Dedifferentiated amniotic fluid mesenchymal stem cell (primary cell): ENCODE data around the gene UMODL1.

Experiments
- DNase-seq: peaks from one replicate; pipeline ENCODE4 v3.0.0-alpha.2; 2016; ENCODE audit errors: extremely low spot score

Gene UMODL1

GRCh38 chr21:42096566-42096965 lies 25.4 kb downstream of the UMODL1 start:
- no peak for DNase-seq

DNA sequence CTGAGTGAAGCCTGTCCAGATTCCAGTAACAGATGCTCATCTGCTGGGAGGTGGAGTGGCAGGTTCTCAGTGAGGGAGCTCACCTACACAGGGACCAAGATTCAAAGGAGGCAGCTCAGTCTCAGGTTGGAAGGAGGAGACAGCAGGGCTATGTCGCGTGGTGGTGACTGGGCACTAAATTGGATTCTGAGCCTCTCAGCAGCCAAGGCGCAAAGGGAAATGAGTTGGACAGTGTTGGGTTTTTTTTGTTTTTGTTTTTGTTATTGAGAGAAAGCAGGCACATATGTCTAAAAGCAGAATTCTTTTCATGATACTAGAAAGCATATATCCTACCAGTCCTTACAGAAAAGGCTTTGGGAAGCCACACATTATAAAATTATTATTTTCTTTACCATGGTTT lies 26.2 kb downstream of the UMODL1 start:
- no peak for DNase-seq

DNA sequence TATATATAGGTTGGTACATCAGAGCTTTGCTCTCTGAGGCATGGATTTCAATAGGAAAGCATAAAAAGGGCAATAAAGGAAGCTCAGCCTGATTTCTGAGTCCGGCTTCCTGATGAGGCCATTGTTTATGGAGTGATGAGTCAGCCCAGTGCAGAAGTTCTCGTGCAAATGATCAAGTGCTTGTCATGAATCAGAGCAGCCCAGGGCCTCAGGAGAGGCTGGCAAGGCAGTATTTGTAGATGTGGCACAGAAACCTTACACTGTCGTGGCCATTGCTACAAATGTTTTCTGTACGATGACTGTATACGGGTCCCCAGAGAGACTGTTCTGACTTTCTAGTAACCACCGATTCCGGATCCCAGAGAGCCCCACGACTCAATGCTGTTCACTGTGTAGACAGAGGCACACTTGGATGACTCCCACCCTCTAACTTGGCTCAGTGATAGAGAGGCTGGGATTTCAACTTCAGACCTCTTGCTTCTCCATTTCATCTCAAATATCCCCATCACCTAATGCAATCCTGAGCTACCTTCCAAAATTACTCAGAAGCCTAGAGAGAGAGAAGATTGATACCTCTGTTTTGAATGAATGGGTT lies 26.8 kb downstream of the UMODL1 start:
- peak; percentile 98 for DNase-seq

DNA sequence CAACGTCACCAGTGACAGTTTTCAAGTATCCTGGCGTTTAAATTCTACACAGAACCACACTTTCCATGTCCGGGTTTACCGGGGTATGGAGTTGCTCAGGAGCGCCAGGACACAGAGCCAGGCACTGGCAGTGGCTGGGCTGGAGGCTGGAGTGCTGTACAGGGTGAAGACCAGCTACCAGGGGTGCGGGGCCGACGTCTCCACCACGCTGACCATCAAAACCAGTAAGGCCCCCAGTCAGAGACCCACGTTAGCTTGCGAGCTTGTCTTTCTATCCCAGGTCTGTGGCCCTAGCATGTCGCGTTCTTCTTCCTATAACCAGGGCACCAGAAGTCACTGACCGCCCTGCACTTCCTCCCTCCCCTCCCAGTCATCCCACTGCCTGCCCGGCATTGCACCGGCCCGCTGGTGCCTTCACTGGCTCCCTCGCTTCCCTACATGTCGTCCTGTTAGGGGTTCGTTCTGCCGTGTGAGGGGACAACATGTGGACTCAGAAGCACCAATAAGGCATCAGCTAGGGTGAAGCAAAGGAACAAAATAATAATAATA lies 27.9 kb downstream of the UMODL1 start:
- DNase-seq: no peak

DNA sequence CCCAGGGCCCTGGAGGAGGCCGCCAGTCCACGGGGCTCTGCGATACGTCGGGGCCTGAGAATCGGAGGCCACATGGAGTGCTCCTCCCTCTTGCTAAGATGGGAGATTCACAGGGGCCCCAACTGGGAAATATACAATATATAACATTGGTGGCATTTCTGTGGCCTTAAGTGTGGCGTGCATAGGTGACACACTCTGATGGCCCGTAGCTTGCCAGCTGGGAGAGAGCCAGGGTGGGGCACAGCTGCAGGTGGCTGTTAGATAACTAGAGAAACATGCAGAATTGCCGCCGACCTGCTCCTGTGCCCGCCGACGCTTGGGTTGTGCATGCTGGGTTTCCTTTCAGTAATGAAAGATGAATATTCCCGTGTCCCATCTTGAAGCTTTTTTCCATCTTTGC lies 30.1 kb downstream of the UMODL1 start:
- DNase-seq: no peak

- DNase-seq: no peak
These were observed 31.0 kb downstream of the UMODL1 start for GRCh38 chr21:42102076-42102475.

- DNase-seq: no peak
These were observed 31.4 kb downstream of the UMODL1 start for GRCh38 chr21:42102526-42102925.

DNA sequence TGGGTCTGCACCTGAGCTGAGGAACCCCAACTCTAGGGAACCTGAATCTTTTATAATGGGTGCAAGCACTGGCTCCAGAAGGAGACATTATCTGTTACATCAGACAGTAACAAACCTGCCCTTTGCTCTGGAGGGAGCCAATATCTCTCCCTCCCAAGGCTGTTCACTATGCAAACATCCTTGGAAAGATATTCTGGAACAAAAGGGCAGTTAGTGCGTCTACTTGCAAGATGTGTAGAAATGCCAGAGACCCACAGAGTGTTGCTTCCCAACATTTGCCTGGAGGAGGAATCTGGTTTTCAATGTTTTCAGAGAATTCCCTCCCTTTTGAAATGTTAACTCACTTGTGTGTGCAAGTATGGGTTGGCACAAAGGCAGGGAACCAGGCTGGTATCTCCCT lies 31.9 kb downstream of the UMODL1 start:
- DNase-seq: no peak

- DNase-seq: no peak
These were observed 32.7 kb downstream of the UMODL1 start for GRCh38 chr21:42103843-42104242.

GRCh38 chr21:42105476-42106315 lies 34.6 kb downstream of the UMODL1 start:
- DNase-seq: no peak

- DNase-seq: no peak
These were observed 35.3 kb downstream of the UMODL1 start for GRCh38 chr21:42106425-42106824.

DNA sequence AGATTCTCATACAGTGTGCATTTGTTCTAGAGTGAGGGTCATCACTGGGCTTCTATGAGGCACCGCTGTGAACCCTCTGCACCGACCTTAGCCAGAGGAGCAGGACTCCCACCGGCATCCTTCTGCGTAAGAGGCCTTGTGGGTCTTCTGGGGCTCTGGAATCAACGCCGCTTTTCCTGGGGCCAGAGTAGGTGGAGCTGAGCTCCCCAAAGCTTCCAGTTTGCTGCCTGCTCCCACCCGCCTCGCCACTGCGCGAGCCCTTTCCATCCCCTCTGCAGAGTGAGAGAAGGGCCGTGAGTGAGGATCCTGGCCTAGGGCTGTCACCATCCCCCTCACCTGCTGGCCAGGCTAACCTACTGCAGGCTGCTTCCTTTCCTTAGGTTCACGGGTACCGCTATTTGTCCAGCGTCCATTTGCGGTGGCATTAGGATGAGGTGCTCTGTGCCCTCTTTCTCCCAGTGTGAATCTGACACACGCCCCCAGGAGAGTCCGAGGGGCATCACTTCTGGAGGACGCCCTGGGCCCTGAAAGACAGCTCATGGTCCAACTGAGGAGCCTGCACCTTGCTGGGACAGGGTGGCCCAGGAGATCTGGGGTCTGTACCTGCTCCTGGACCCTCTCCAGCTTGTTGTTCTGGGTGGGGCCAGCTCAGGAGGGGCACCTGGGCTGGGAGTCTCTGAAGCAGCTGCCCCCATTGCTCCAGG lies 36.2 kb downstream of the UMODL1 start:
- DNase-seq: no peak

GRCh38 chr21:42107881-42108553 lies 36.9 kb downstream of the UMODL1 start:
- DNase-seq: no peak

DNA sequence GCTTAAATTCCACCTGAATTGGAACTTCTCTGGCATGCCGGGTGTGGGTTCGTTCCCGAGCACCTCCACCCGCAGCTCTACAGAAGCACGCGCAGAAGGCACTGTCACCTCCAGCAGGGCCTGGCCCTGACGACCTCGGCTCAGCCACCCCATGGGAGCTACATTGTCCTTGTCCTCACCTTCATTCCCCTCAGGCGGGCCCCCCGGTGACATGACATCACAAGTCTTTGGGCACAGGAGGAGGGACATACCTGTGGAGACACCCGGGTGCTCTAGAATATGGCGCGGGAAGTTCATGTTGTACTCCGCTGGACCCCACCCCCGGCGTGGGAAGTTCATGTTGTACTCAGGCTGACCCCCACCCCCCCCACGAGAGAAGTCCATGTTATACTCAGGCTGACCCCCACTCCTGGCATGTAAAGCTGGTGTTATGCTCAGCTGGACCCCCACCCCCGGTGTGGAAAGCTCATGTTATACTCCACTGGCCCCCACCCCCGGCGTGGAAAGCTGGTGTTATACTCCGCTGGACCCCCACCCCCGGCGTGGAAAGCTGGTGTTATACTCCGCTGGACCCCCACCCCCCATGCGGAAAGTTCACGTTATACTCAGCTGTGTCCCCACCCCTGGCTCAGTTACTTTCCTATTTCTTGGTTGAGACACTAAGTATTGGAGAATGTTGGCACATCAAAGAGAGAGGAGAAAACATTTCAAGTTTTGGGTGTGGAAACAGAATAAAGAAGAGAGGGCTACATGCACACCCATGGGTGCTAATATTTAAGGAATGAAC lies 37.6 kb downstream of the UMODL1 start:
- DNase-seq: no peak

DNA sequence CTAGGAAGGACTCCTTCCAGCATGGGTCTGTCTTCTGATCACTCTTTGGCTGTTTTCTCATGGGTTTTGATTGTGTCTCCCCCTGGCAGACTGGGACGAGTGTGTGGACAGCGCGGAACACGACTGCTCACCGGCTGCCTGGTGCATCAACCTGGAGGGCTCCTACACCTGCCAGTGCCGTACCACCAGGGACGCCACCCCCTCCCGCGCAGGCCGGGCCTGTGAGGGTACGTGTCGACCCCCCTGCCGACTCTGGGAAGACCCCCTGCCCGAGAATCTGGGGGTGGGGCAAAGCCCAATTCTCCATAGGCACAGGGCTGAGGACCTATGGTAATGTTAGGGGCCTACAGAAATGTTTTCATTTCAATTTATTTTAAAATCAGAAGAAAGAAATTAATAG lies 38.4 kb downstream of the UMODL1 start:
- DNase-seq: no peak

- DNase-seq: no peak
These were observed 38.9 kb downstream of the UMODL1 start for GRCh38 chr21:42109873-42110525.

DNA sequence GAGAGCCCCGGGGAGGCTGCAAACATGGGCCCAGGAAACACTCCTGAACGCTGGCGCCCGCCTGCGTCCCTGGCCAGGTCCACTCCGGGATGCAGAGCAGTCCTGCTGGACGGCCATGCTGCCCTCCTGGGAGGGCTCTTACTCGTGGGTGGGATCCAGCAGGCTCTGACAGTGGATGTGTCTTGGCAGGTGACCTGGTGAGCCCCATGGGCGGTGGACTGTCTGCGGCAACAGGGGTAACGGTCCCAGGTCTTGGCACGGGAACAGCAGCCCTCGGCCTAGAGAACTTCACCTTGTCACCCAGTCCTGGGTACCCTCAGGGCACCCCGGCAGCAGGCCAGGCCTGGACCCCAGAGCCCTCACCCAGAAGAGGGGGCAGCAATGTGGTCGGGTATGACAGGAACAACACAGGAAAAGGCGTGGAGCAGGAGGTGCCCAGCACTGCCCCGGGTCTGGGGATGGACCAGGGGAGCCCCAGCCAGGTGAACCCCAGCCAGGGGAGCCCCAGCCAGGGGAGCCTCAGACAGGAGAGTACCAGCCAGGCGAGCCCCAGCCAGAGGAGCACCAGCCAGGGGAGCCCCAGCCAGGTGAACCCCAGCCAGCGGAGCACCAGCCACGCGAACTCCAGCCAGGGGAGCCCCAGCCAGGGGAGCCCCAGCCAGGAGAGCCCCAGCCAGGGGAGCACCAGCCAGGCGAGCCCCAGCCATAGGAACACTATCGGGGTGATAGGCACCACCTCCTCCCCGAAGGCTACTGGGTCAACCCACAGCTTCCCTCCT lies 39.8 kb downstream of the UMODL1 start:
- no peak for DNase-seq

GRCh38 chr21:42111470-42111743 lies 40.3 kb downstream of the UMODL1 start:
- DNase-seq: no peak

- no peak for DNase-seq
These were observed 40.7 kb downstream of the UMODL1 start for GRCh38 chr21:42111811-42112210.

- DNase-seq: no peak
These were observed 41.1 kb downstream of the UMODL1 start for GRCh38 chr21:42112238-42112637.
